HG03045 (cell line): Measurements from ENCODE around the gene DCDC2C.
"Not testable (repeated sequence)": the region's sequence is repeated elsewhere in the genome, so short reads cannot be mapped to it uniquely, and the experiment has no call there.

Experiments used
- ATAC-seq: cut with Tn5 transposase; IDR thresholded peaks from one replicate; pipeline ENCODE4 v1.9.1; 2021; ENCODE audit warnings: mild to moderate bottlenecking, moderate library complexity; ENCODE audit not compliant: unreplicated experiment

DCDC2C gene

GRCh38 chr2:3814706-3815245 lies 111.4 kb downstream of the DCDC2C start:
- no peak for ATAC-seq

GRCh38 chr2:3817144-3817543 lies 113.8 kb downstream of the DCDC2C start:
- not testable (repeated sequence) for ATAC-seq

GRCh38 chr2:3823748-3824147 lies 120.4 kb downstream of the DCDC2C start:
- ATAC-seq: no peak

- no peak for ATAC-seq
Observed at GRCh38 chr2:3827673-3828575, 124.5 kb downstream of the DCDC2C start.

- no peak for ATAC-seq
Observed at GRCh38 chr2:3830796-3831195, 127.4 kb downstream of the DCDC2C start.

- ATAC-seq: no peak
Observed at GRCh38 chr2:3837086-3837485, 133.7 kb downstream of the DCDC2C start.

GRCh38 chr2:3838348-3838747 lies 135.0 kb downstream of the DCDC2C start:
- ATAC-seq: no peak

GRCh38 chr2:3839476-3839875 lies 136.1 kb downstream of the DCDC2C start:
- ATAC-seq: no peak

GRCh38 chr2:3840611-3841155 lies 137.3 kb downstream of the DCDC2C start:
- no peak for ATAC-seq

GRCh38 chr2:3847397-3848052 lies 144.2 kb downstream of the DCDC2C start:
- no peak for ATAC-seq

- ATAC-seq: no peak
Observed at GRCh38 chr2:3848776-3849175, 145.4 kb downstream of the DCDC2C start.

GRCh38 chr2:3849213-3849612 lies 145.8 kb downstream of the DCDC2C start:
- ATAC-seq: no peak

- no peak for ATAC-seq
Observed at GRCh38 chr2:3857576-3857975, 154.2 kb downstream of the DCDC2C start.

GRCh38 chr2:3864943-3865865 lies 161.8 kb downstream of the DCDC2C start:
- no peak for ATAC-seq

- ATAC-seq: no peak
Observed at GRCh38 chr2:3867469-3867868, 164.1 kb downstream of the DCDC2C start.

GRCh38 chr2:3868012-3868805 lies 164.8 kb downstream of the DCDC2C start:
- no peak for ATAC-seq

GRCh38 chr2:3870222-3870621 lies 166.8 kb downstream of the DCDC2C start:
- ATAC-seq: no peak

- ATAC-seq: no peak
Observed at GRCh38 chr2:3871002-3871401, 167.6 kb downstream of the DCDC2C start.

- no peak for ATAC-seq
Observed at GRCh38 chr2:3872451-3872850, 169.1 kb downstream of the DCDC2C start.

- ATAC-seq: no peak
Observed at GRCh38 chr2:3873899-3874298, 170.5 kb downstream of the DCDC2C start.
